Endothelial cell of umbilical vein (primary cell): ENCODE measurements around the gene ALDH2.

Experiments used
- EZH2 ChIP-seq: IDR thresholded peaks from 2 replicates; pipeline ENCODE4 v1.6.1; 2012; ENCODE audit warnings: borderline replicate concordance, low read depth, mild to moderate bottlenecking, moderate library complexity, low read length, inconsistent platforms; ENCODE audit not compliant: severe bottlenecking
- FOS ChIP-seq: IDR thresholded peaks from 2 replicates; pipeline ENCODE4 v1.6.1; 2011; ENCODE audit warnings: mild to moderate bottlenecking, low read length, moderate library complexity, borderline replicate concordance; ENCODE audit not compliant: insufficient read depth
- GATA2 ChIP-seq: IDR thresholded peaks from 2 replicates; pipeline ENCODE4 v1.7.0; 2011; ENCODE audit warnings: low read depth, mild to moderate bottlenecking, moderate library complexity, mixed read lengths, low read length; ENCODE audit not compliant: insufficient read length, insufficient read depth
- MYC ChIP-seq: IDR thresholded peaks from one replicate; pipeline ENCODE4 v1.6.1; 2011; ENCODE audit warnings: mild to moderate bottlenecking, low read depth, low read length
- POLR2A ChIP-seq: IDR thresholded peaks from 2 replicates; pipeline ENCODE4 v1.6.1; 2012; ENCODE audit warnings: low read depth, mild to moderate bottlenecking, control low read depth, low read length
- POLR2AphosphoS5 ChIP-seq: IDR thresholded peaks from 2 replicates; pipeline ENCODE4 v1.6.1; 2012; ENCODE audit warnings: low read depth, mild to moderate bottlenecking, control low read depth, low read length, moderate library complexity; ENCODE audit not compliant: insufficient read depth
- TF ChIP-seq, protein P1 (sequence below), 2 donors: IDR thresholded peaks; 1 replicate in 1 of 2; 2 replicates in 1 of 2; pipeline ENCODE4 v1.5.1; 2011; ENCODE audit warnings: low read length in 2 of 2, mild to moderate bottlenecking in 2 of 2, moderate library complexity in 2 of 2, control low read depth in 1 of 2, inconsistent platforms in 1 of 2, low read depth in 1 of 2; ENCODE audit not compliant: insufficient read depth in 1 of 2; ENCODE audit errors: extremely low read depth in 1 of 2
- TF ChIP-seq, protein P2 (sequence below): IDR thresholded peaks from 2 replicates; pipeline ENCODE4 v1.6.1; 2011; ENCODE audit not compliant: insufficient read depth, insufficient read length

GRCh38 chr12:111846016-111846415, 79.3 kb downstream of the ALDH2 start:
- TF ChIP-seq POLR2A (no peak), POLR2AphosphoS5 (no peak), MYC (no peak), EZH2 (no peak), GATA2 (no peak), FOS (no peak)
- TF ChIP-seq, protein P1, sequence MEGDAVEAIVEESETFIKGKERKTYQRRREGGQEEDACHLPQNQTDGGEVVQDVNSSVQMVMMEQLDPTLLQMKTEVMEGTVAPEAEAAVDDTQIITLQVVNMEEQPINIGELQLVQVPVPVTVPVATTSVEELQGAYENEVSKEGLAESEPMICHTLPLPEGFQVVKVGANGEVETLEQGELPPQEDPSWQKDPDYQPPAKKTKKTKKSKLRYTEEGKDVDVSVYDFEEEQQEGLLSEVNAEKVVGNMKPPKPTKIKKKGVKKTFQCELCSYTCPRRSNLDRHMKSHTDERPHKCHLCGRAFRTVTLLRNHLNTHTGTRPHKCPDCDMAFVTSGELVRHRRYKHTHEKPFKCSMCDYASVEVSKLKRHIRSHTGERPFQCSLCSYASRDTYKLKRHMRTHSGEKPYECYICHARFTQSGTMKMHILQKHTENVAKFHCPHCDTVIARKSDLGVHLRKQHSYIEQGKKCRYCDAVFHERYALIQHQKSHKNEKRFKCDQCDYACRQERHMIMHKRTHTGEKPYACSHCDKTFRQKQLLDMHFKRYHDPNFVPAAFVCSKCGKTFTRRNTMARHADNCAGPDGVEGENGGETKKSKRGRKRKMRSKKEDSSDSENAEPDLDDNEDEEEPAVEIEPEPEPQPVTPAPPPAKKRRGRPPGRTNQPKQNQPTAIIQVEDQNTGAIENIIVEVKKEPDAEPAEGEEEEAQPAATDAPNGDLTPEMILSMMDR (IDR thresholded peaks at IDR 0.05; ENCODE audit: extremely low read depth in 1 of 2, insufficient read depth in 1 of 2, low read depth in 1 of 2, low read length in 2 of 2) = no peak
- TF ChIP-seq, protein P2, sequence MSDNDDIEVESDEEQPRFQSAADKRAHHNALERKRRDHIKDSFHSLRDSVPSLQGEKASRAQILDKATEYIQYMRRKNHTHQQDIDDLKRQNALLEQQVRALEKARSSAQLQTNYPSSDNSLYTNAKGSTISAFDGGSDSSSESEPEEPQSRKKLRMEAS = no peak
